Measurements from ENCODE around the gene MAP3K14. TPM values are rescaled to one million over a fixed set of nuclear protein-coding genes. Genes with fewer than 3 reads are reported as not detected.
"Not testable (repeated sequence)": the region's sequence is repeated elsewhere in the genome, so short reads cannot be mapped to it uniquely, and the experiment has no call there.

MAP3K14 gene
- total RNA-seq, 1 donor from 2014 or later, result 64.7 TPM

GRCh38 chr17:45260204-45260783, 56.5 kb downstream of the MAP3K14 start:
- Mint-ChIP-seq H3K9me3 (no peaks in the 10 kb centered on the region), H3K27me3 (ENCODE audit: insufficient read depth) (no peaks in the 10 kb centered on the region), H3K36me3 (ENCODE audit: low read depth) (peaks cover 24% of the 10 kb centered on the region), H3K4me1 (ENCODE audit: low read depth) (peaks cover 34% of the 10 kb centered on the region), H3K4me3 (no peak overlapping the region), H3K27ac (peak overlapping the region; percentile 2)
- no peak for DNase-seq (ENCODE audit: low spot score)
- intact Hi-C loops (cut with micrococcal nuclease), result no loop called here

GRCh38 chr17:45258981-45259380, 57.8 kb downstream of the MAP3K14 start:
- Mint-ChIP-seq H3K4me3 (no peak overlapping the region), H3K27ac (no peak overlapping the region), H3K27me3 (ENCODE audit: insufficient read depth) (no peaks in the 10 kb centered on the region), H3K9me3 (no peaks in the 10 kb centered on the region), H3K4me1 (ENCODE audit: low read depth) (peaks cover 39% of the 10 kb centered on the region), H3K36me3 (ENCODE audit: low read depth) (peaks cover 17% of the 10 kb centered on the region)
- intact Hi-C loops (cut with micrococcal nuclease), result no loop called here
- no peak for DNase-seq (ENCODE audit: low spot score)

GRCh38 chr17:45257115-45257514, 59.7 kb downstream of the MAP3K14 start:
- H3K27me3 Mint-ChIP-seq (ENCODE audit: insufficient read depth), result no peaks in the 10 kb centered on the region
- no peaks in the 10 kb centered on the region for H3K9me3 Mint-ChIP-seq
- peak overlapping the region; percentile 76 for H3K27ac Mint-ChIP-seq
- intact Hi-C loops (cut with micrococcal nuclease), result no loop called here
- DNase-seq (ENCODE audit: low spot score), result no peak
- peaks cover 9% of the 10 kb centered on the region for H3K36me3 Mint-ChIP-seq (ENCODE audit: low read depth)
- H3K4me3 Mint-ChIP-seq, result no peak overlapping the region
- H3K4me1 Mint-ChIP-seq (ENCODE audit: low read depth), result peaks cover 51% of the 10 kb centered on the region

DNA sequence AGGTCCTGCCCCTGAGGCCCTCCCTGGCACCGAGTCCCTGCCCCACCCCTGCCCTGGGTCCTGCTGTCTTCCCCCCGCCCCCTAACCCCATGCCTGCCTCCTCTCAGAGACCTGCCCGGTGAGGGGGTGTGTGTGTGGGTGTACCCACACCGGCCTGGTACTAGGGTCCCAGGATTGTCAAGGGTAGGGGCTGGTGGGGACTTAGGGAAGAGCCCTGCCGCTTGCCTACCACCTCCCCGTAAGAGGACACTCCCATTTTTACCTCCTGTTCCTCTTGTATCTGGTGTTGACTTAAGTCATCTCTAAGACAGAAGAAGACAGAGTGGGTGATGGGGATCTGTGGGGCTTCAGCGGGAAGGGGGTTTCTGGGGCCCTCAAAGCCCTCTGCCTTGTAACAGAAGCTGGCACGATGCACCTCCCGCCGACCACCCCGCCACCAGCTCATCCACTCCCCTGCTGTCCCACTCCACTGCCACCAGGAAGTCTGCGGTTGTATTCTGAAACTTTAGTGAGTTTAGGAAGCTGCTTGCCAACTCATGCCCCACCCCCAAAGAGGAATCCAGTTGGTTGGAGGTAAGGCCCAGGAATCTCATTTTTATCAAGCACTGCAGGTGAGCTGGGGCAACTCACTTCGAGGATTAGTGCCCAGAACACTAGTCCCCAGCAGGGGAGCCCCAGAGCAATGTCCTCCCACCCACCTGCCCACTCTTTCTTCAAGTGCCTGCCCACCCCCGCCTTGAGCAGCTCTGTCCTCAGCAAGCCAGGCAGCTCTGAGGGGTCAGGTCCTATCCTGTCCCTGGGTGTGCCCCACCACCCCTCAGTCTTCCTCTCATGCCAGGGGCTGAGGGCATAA, 60.5 kb downstream of the MAP3K14 start:
- Mint-ChIP-seq H3K9me3 (no peaks in the 10 kb centered on the region), H3K4me3 (no peak overlapping the region)
- intact Hi-C loops (cut with micrococcal nuclease), result no loop called here

DNA sequence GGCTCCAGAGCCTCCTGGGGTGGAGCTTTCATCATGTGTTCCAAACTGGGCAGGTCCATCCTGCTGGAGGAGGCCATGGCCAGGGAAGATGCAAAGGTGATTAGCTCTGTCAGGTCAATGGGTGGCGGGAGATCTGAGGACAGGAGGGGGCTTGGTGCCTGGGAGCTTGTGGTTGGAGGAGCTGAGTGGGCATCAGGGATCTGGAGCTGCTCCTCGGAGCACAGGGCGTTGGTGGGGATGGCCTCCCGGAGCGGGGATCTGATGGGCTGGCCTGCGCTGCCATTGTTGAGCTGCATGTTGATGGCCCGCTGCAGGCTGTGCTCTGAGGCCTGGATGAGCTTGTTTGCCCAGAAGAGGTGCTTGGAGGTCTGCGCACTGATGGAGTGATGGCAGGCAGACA, 61.5 kb downstream of the MAP3K14 start:
- peaks cover 11% of the 10 kb centered on the region for H3K36me3 Mint-ChIP-seq (ENCODE audit: low read depth)
- no peak for DNase-seq (ENCODE audit: low spot score)
- H3K27ac Mint-ChIP-seq, result peak overlapping the region; percentile 55
- no peaks in the 10 kb centered on the region for H3K9me3 Mint-ChIP-seq
- H3K4me1 Mint-ChIP-seq (ENCODE audit: low read depth), result peaks cover 59% of the 10 kb centered on the region
- intact Hi-C loops (cut with micrococcal nuclease), result no loop called here
- no peaks in the 10 kb centered on the region for H3K27me3 Mint-ChIP-seq (ENCODE audit: insufficient read depth)
- H3K4me3 Mint-ChIP-seq, result no peak overlapping the region

More for the DNA sequence above, 60.5 kb downstream of the MAP3K14 start:
- no peaks in the 10 kb centered on the region for H3K27me3 Mint-ChIP-seq (ENCODE audit: insufficient read depth)
- no peak for DNase-seq (ENCODE audit: low spot score)
- H3K4me1 Mint-ChIP-seq (ENCODE audit: low read depth), result peaks cover 57% of the 10 kb centered on the region
- H3K36me3 Mint-ChIP-seq (ENCODE audit: low read depth), result peaks cover 12% of the 10 kb centered on the region
- H3K27ac Mint-ChIP-seq, result no peak overlapping the region

- DNase-seq (ENCODE audit: low spot score), result no peak
- Mint-ChIP-seq H3K27me3 (ENCODE audit: insufficient read depth) (no peaks in the 10 kb centered on the region), H3K4me1 (ENCODE audit: low read depth) (peaks cover 66% of the 10 kb centered on the region), H3K9me3 (no peaks in the 10 kb centered on the region), H3K36me3 (ENCODE audit: low read depth) (peaks cover 15% of the 10 kb centered on the region), H3K4me3 (peak overlapping the region; percentile 41), H3K27ac (peak overlapping the region; percentile 61)
- intact Hi-C loops (cut with micrococcal nuclease), result no loop called here
These were observed 62.9 kb downstream of the MAP3K14 start for GRCh38 chr17:45253879-45254278.

GRCh38 chr17:45253237-45253636, 63.6 kb downstream of the MAP3K14 start:
- H3K4me1 Mint-ChIP-seq (ENCODE audit: low read depth), result peaks cover 69% of the 10 kb centered on the region
- peaks cover 19% of the 10 kb centered on the region for H3K36me3 Mint-ChIP-seq (ENCODE audit: low read depth)
- H3K27me3 Mint-ChIP-seq (ENCODE audit: insufficient read depth); DNase-seq (ENCODE audit: low spot score); H3K9me3 Mint-ChIP-seq; intact Hi-C loops (cut with micrococcal nuclease): not testable (repeated sequence)
- H3K4me3 Mint-ChIP-seq, result peak overlapping the region; percentile 19
- H3K27ac Mint-ChIP-seq, result peak overlapping the region; percentile 89

- Mint-ChIP-seq H3K4me3 (no peak overlapping the region), H3K27ac (peak overlapping the region; percentile 89), H3K4me1 (ENCODE audit: low read depth) (peaks cover 67% of the 10 kb centered on the region), H3K9me3 (no peaks in the 10 kb centered on the region), H3K27me3 (ENCODE audit: insufficient read depth) (no peaks in the 10 kb centered on the region), H3K36me3 (ENCODE audit: low read depth) (peaks cover 22% of the 10 kb centered on the region)
- no peak for DNase-seq (ENCODE audit: low spot score)
- intact Hi-C loops (cut with micrococcal nuclease), result no loop called here
These were observed 64.9 kb downstream of the MAP3K14 start for GRCh38 chr17:45251931-45252330.

DNA sequence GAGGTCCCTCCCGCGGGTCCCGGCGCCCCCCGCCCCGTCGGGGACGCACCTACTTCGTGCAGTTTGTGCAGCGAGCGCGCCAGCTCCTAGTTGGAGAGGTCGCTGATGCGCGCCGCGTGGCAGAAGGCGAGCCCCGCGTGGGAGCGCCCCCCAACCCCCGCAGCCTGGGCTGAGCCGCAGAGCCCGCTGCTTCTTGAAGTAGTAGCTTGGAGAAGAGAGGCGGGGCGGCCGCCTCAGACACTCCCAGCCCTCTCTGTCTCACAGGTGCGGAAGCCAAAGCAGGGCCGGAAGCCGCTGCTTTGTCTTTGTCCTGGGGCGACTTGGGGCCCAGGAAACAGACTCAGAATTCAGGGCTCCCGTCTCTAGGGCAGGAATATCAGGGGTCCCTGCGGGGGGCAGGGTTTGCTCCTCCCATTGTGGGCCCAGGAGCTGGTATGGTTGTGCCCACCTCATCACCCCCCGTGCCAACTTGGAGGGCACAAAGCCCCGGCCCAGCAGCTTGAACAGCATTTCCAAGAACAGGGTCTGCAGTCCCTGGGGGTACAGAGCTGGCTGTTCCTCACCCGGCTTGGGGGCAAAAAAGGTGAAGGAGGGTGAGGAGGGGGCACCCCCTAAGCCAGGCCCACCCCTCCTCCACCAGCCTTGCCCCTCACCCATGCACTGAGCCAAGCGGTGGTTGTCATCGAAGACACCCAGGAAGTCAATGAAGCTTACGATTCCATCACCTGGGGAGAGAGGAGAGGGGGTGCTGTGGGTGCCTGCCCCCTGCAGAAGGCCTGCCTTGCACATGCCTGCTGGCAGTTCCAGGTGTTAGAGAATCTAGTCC, 68.5 kb downstream of the MAP3K14 start:
- H3K4me3 Mint-ChIP-seq, result peak overlapping the region; percentile 88
- intact Hi-C loops (cut with micrococcal nuclease), result loop anchor here (1.0 kb wide), 1 partner anchor 14 kb away; the partner anchor contains the start of gene SPATA32

DNA sequence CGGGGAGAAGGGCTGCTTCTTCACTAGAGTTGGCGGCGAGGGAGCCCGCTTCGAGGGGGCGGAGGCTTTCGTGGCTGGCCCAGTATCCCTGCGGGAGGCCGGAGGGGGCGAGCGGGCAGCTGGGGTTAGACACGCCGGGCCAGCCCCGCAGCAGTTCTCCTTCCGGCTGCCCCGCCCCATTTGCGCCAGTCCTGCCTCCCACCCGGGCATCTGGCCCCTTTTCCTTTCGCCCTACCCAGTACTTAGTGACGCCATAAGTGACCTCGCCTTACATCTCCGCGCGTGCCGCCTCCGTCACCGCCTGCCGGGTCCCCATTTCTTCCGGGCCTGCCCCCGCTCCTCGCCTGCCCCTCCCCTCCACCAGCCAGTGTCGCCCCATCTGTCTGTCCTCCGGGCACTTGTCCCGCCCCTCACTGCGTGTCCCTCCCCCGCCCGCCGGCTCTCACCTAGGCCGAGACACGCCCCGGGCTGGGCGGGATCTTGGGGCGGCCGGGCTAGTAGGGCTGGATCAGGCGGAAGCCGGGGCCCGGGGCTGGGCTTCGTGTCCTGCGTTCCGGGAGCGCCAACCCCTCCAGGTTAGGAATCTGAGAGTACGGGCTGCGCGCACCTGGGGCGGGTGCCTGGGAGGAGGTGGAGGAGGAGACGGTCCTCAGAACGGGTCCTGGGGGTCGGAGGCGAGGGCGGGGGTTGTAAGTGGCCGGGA, 69.2 kb downstream of the MAP3K14 start:
- Mint-ChIP-seq H3K27me3 (ENCODE audit: insufficient read depth) (no peaks in the 10 kb centered on the region), H3K4me1 (ENCODE audit: low read depth) (peaks cover 51% of the 10 kb centered on the region), H3K9me3 (no peaks in the 10 kb centered on the region), H3K27ac (peak overlapping the region; percentile 93), H3K36me3 (ENCODE audit: low read depth) (peaks cover 43% of the 10 kb centered on the region), H3K4me3 (peak overlapping the region; percentile 88)
- DNase-seq (ENCODE audit: low spot score), result peak; percentile 92
- intact Hi-C loops (cut with micrococcal nuclease), result loop anchor here (1.0 to 2.0 kb wide), 10 partner anchors 15 to 186 kb away; partner anchors contain the start of genes ACBD4, HEXIM1, HEXIM2 and MAP3K14

More for the DNA sequence above, 68.5 kb downstream of the MAP3K14 start:
- Mint-ChIP-seq H3K27me3 (ENCODE audit: insufficient read depth) (no peaks in the 10 kb centered on the region), H3K36me3 (ENCODE audit: low read depth) (peaks cover 38% of the 10 kb centered on the region), H3K4me1 (ENCODE audit: low read depth) (peaks cover 54% of the 10 kb centered on the region), H3K27ac (peak overlapping the region; percentile 67), H3K9me3 (no peaks in the 10 kb centered on the region)
- peak; percentile 75 for DNase-seq (ENCODE audit: low spot score)

- H3K9me3 Mint-ChIP-seq, result no peaks in the 10 kb centered on the region
- peaks cover 45% of the 10 kb centered on the region for H3K36me3 Mint-ChIP-seq (ENCODE audit: low read depth)
- intact Hi-C loops (cut with micrococcal nuclease), result loop anchor here (1.0 to 2.0 kb wide), 9 partner anchors 21 to 186 kb away; partner anchors contain the start of genes ACBD4, HEXIM1, HEXIM2 and MAP3K14
These were observed 69.9 kb downstream of the MAP3K14 start for GRCh38 chr17:45246861-45247428.

DNA sequence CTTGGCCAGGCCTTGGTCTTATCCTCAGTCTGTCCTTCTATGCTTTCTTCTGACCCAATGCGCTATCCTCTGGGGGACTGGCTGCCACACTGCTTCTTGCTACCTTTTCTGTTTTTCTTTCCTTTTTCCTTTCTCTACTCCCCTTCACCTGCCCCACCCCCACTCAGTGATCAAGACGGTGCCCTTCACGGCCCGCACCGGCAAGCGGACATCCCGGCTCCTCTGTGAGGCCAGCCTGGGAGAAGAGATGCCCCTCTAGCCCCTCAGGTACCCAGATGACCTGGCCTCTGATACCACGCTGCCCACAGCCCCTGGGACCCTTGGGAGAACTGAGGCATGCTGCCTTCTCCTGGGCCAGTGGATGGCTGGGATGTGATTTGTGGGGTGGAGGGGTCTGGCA, 70.5 kb downstream of the MAP3K14 start:
- intact Hi-C loops (cut with micrococcal nuclease), result loop anchor here (2.0 kb wide), 2 partner anchors 24 to 60 kb away; no protein-coding TSS in a partner anchor
- peak overlapping the region; percentile 76 for H3K27ac Mint-ChIP-seq
- no peaks in the 10 kb centered on the region for H3K9me3 Mint-ChIP-seq
- H3K4me1 Mint-ChIP-seq (ENCODE audit: low read depth), result peaks cover 40% of the 10 kb centered on the region
- H3K27me3 Mint-ChIP-seq (ENCODE audit: insufficient read depth), result no peaks in the 10 kb centered on the region
- peaks cover 44% of the 10 kb centered on the region for H3K36me3 Mint-ChIP-seq (ENCODE audit: low read depth)
- no peak for DNase-seq (ENCODE audit: low spot score)
- peak overlapping the region; percentile 88 for H3K4me3 Mint-ChIP-seq

More at GRCh38 chr17:45246861-45247428, 69.9 kb downstream of the MAP3K14 start:
- H3K4me1 Mint-ChIP-seq (ENCODE audit: low read depth), result peaks cover 44% of the 10 kb centered on the region
- peak overlapping the region; percentile 93 for H3K27ac Mint-ChIP-seq
- peak overlapping the region; percentile 88 for H3K4me3 Mint-ChIP-seq
- DNase-seq (ENCODE audit: low spot score), result no peak
- no peaks in the 10 kb centered on the region for H3K27me3 Mint-ChIP-seq (ENCODE audit: insufficient read depth)

Data from activated T-helper 1 cell treated with anti-CD3 and anti-CD28 coated beads, Interleukin-12 subunit alpha, Interleukin-12 subunit beta, Interleukin-2, Interleukin-4 antibody, amounts not matched to agents 30 ng/mL and 10 ng/mL and 1 ng/mL, durations not matched to agents 14 hours and 24 hours and 36 hours (primary cell).